ENCODE data around the gene MAPKAP1.

GRCh38 chr9:125568621-125569020 lies 138.4 kb downstream of the MAPKAP1 start:
- TF ChIP-seq, protein P1, sequence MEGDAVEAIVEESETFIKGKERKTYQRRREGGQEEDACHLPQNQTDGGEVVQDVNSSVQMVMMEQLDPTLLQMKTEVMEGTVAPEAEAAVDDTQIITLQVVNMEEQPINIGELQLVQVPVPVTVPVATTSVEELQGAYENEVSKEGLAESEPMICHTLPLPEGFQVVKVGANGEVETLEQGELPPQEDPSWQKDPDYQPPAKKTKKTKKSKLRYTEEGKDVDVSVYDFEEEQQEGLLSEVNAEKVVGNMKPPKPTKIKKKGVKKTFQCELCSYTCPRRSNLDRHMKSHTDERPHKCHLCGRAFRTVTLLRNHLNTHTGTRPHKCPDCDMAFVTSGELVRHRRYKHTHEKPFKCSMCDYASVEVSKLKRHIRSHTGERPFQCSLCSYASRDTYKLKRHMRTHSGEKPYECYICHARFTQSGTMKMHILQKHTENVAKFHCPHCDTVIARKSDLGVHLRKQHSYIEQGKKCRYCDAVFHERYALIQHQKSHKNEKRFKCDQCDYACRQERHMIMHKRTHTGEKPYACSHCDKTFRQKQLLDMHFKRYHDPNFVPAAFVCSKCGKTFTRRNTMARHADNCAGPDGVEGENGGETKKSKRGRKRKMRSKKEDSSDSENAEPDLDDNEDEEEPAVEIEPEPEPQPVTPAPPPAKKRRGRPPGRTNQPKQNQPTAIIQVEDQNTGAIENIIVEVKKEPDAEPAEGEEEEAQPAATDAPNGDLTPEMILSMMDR (IDR thresholded peaks at IDR 0.05; ENCODE audit: poor library complexity, severe bottlenecking) = no peak
- no peak for TF ChIP-seq TAF1 (IDR thresholded peaks at IDR 0.05; ENCODE audit: low read depth)
- TF ChIP-seq EZH2 (IDR thresholded peaks at IDR 0.05; ENCODE audit: borderline replicate concordance, insufficient read depth, low read length, poor library complexity, severe bottlenecking) = no peak
- no peak for TF ChIP-seq MXI1 (conservative IDR thresholded peaks at IDR 0.05; ENCODE audit: poor library complexity, severe bottlenecking)
